ENCODE data around the gene RPAP2.

The RPAP2 gene

GRCh38 chr1:92362970-92363369 lies 64.1 kb downstream of the RPAP2 start:
- Histone ChIP-seq H3K36me3 (replicated peaks) (no peaks in the 10 kb centered on the region), H3K4me3 (ENCODE audit: low read depth, low read length) (no peak overlapping the region), H3K27ac (no peak overlapping the region), H3K27me3 (replicated peaks) (no peaks in the 10 kb centered on the region)
- no peak for DNase-seq
- no peak for TF ChIP-seq CTCF (IDR thresholded peaks at IDR 0.05; ENCODE audit: low read depth, low read length, missing control alignments)
- in situ Hi-C loops (cut with HindIII; ENCODE audit: low pct_ligation_motif_present, low sequenced_read_pairs) = no loop called here

- H3K4me3 ChIP-seq (ENCODE audit: low read depth, low read length) = no peak overlapping the region
- no peaks in the 10 kb centered on the region for H3K36me3 ChIP-seq (replicated peaks)
- no peak overlapping the region for H3K27ac ChIP-seq
- H3K27me3 ChIP-seq (replicated peaks) = no peaks in the 10 kb centered on the region
- no peak for DNase-seq
- TF ChIP-seq CTCF (IDR thresholded peaks at IDR 0.05; ENCODE audit: low read depth, low read length, missing control alignments) = no peak
- in situ Hi-C loops (cut with HindIII; ENCODE audit: low pct_ligation_motif_present, low sequenced_read_pairs) = no loop called here
Observed at GRCh38 chr1:92363401-92363800, 64.5 kb downstream of the RPAP2 start.

GRCh38 chr1:92365378-92366039 lies 66.7 kb downstream of the RPAP2 start:
- no peak for DNase-seq
- Histone ChIP-seq H3K4me3 (ENCODE audit: low read depth, low read length) (no peak overlapping the region), H3K36me3 (replicated peaks) (no peaks in the 10 kb centered on the region), H3K27me3 (replicated peaks) (no peaks in the 10 kb centered on the region), H3K27ac (no peak overlapping the region)
- in situ Hi-C loops (cut with HindIII; ENCODE audit: low pct_ligation_motif_present, low sequenced_read_pairs) = no loop called here
- no peak for TF ChIP-seq CTCF (IDR thresholded peaks at IDR 0.05; ENCODE audit: low read depth, low read length, missing control alignments)

GRCh38 chr1:92366040-92366395 lies 67.2 kb downstream of the RPAP2 start:
- H3K4me3 ChIP-seq (ENCODE audit: low read depth, low read length) = no peak overlapping the region
- in situ Hi-C loops (cut with HindIII; ENCODE audit: low pct_ligation_motif_present, low sequenced_read_pairs) = no loop called here
- no peak overlapping the region for H3K27ac ChIP-seq
- TF ChIP-seq CTCF (IDR thresholded peaks at IDR 0.05; ENCODE audit: low read depth, low read length, missing control alignments) = no peak
- no peaks in the 10 kb centered on the region for H3K27me3 ChIP-seq (replicated peaks)
- no peaks in the 10 kb centered on the region for H3K36me3 ChIP-seq (replicated peaks)
- DNase-seq = no peak

- TF ChIP-seq CTCF (IDR thresholded peaks at IDR 0.05; ENCODE audit: low read depth, low read length, missing control alignments) = no peak
- no peak for DNase-seq
- in situ Hi-C loops (cut with HindIII; ENCODE audit: low pct_ligation_motif_present, low sequenced_read_pairs) = no loop called here
Observed at GRCh38 chr1:92367496-92367895, 68.6 kb downstream of the RPAP2 start.

GRCh38 chr1:92372164-92372563 lies 73.3 kb downstream of the RPAP2 start:
- no peak overlapping the region for H3K4me3 ChIP-seq (ENCODE audit: low read depth, low read length)
- H3K36me3 ChIP-seq (replicated peaks) = no peaks in the 10 kb centered on the region
- in situ Hi-C loops (cut with HindIII; ENCODE audit: low pct_ligation_motif_present, low sequenced_read_pairs) = no loop called here
- no peak for TF ChIP-seq CTCF (IDR thresholded peaks at IDR 0.05; ENCODE audit: low read depth, low read length, missing control alignments)
- no peak overlapping the region for H3K27ac ChIP-seq
- no peaks in the 10 kb centered on the region for H3K27me3 ChIP-seq (replicated peaks)
- no peak for DNase-seq

More at GRCh38 chr1:92367496-92367895, 68.6 kb downstream of the RPAP2 start:
- Histone ChIP-seq H3K27ac (no peak overlapping the region), H3K36me3 (replicated peaks) (no peaks in the 10 kb centered on the region), H3K4me3 (ENCODE audit: low read depth, low read length) (no peak overlapping the region), H3K27me3 (replicated peaks) (no peaks in the 10 kb centered on the region)

Data from brain microvascular endothelial cell (primary cell).